NCI-H748 treated with DMSO at 0.1 percent for 48 hours (cell line): Measurements from ENCODE around the gene PDE6A.
"Not testable (repeated sequence)": the region's sequence is repeated elsewhere in the genome, so short reads cannot be mapped to it uniquely, and the experiment has no call there.

Experiments used
- DNase-seq: peaks from one replicate; lab custom pipeline; 2025; lab: John Stamatoyannopoulos, UW

The PDE6A gene

GRCh38 chr5:149953436-149954121, 9.0 kb upstream of the PDE6A start:
- DNase-seq: no peak

GRCh38 chr5:149951138-149951749, 6.7 kb upstream of the PDE6A start:
- no peak for DNase-seq

GRCh38 chr5:149948993-149949392, 4.4 kb upstream of the PDE6A start:
- DNase-seq: no peak

- no peak for DNase-seq
These were observed 1.5 kb upstream of the PDE6A start for GRCh38 chr5:149946118-149946517.

- not testable (repeated sequence) for DNase-seq
These were observed 1.2 kb downstream of the PDE6A start for GRCh38 chr5:149943177-149943949.

GRCh38 chr5:149942741-149943169, 1.8 kb downstream of the PDE6A start:
- not testable (repeated sequence) for DNase-seq

- no peak for DNase-seq
These were observed 2.4 kb downstream of the PDE6A start for GRCh38 chr5:149942199-149942598.

- no peak for DNase-seq
These were observed 2.8 kb downstream of the PDE6A start for GRCh38 chr5:149941795-149942194.

- no peak for DNase-seq
These were observed 3.5 kb downstream of the PDE6A start for GRCh38 chr5:149940941-149941644.

- DNase-seq: no peak
These were observed 4.5 kb downstream of the PDE6A start for GRCh38 chr5:149940077-149940574.

GRCh38 chr5:149939546-149939945, 5.0 kb downstream of the PDE6A start:
- DNase-seq: no peak

GRCh38 chr5:149938791-149939358, 5.7 kb downstream of the PDE6A start:
- DNase-seq: no peak

- no peak for DNase-seq
These were observed 6.3 kb downstream of the PDE6A start for GRCh38 chr5:149938279-149938678.

GRCh38 chr5:149937610-149938009, 7.0 kb downstream of the PDE6A start:
- DNase-seq: peak; percentile 93

- DNase-seq: no peak
These were observed 7.9 kb downstream of the PDE6A start for GRCh38 chr5:149936700-149937091.

GRCh38 chr5:149936044-149936699, 8.4 kb downstream of the PDE6A start:
- DNase-seq: no peak

- DNase-seq: no peak
These were observed 9.1 kb downstream of the PDE6A start for GRCh38 chr5:149935431-149935901.

GRCh38 chr5:149932445-149933350, 11.9 kb downstream of the PDE6A start:
- peak; percentile 64 for DNase-seq

- peak; percentile 70 for DNase-seq
These were observed 12.6 kb downstream of the PDE6A start for GRCh38 chr5:149931992-149932436.
